ENCODE results near the gene ADAMTS12.

DNA sequence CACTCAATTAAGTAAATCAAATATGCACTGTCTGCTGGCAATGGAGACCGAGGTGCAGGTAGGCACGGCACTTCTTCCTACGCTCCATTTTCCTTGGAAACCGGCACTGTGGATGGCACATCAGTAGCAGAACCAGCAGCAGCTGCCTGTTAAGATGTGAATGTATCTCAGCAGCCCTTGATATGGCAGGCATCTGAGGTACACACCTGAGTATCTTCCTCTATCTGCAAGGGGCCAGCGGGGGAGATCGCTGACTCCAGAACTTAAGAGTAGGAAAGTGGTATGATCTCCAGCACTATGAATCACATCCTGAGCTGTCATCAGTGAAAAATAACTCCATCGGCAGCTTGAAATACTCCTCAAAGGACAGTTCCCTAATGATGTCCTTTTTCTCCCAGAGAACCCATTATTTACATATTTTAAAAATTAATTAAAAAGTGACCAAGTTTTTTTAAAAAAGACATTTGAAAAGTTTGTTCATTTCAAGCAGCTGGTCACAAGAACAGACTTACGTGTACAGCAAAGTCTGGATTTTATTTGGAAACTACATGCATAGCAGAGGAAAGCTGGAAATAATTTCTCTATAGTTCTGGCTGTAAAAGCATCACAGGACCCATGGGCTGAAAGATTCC lies 97.1 kb downstream of the ADAMTS12 start:
- TF ChIP-seq E2F3 (CRISPR knock-in tag; IDR thresholded peaks at IDR 0.05): no peak
- TF ChIP-seq CEBPB (tag; IDR thresholded peaks at IDR 0.05): no peak
- TF ChIP-seq MED1 (CRISPR knock-in tag; IDR thresholded peaks at IDR 0.05; ENCODE audit: borderline replicate concordance): no peak
- TF ChIP-seq, protein P1, sequence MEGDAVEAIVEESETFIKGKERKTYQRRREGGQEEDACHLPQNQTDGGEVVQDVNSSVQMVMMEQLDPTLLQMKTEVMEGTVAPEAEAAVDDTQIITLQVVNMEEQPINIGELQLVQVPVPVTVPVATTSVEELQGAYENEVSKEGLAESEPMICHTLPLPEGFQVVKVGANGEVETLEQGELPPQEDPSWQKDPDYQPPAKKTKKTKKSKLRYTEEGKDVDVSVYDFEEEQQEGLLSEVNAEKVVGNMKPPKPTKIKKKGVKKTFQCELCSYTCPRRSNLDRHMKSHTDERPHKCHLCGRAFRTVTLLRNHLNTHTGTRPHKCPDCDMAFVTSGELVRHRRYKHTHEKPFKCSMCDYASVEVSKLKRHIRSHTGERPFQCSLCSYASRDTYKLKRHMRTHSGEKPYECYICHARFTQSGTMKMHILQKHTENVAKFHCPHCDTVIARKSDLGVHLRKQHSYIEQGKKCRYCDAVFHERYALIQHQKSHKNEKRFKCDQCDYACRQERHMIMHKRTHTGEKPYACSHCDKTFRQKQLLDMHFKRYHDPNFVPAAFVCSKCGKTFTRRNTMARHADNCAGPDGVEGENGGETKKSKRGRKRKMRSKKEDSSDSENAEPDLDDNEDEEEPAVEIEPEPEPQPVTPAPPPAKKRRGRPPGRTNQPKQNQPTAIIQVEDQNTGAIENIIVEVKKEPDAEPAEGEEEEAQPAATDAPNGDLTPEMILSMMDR (IDR thresholded peaks at IDR 0.05 in 2 of 3, conservative IDR thresholded peaks at IDR 0.05 in 1 of 3; ENCODE audit: insufficient read depth in 2 of 3, low read depth in 1 of 3, low read length in 3 of 3): no peak
- no peak for TF ChIP-seq RAD21 (CRISPR knock-in tag; conservative IDR thresholded peaks at IDR 0.05 in 1 of 2, IDR thresholded peaks at IDR 0.05 in 1 of 2)
- TF ChIP-seq RBM15 (IDR thresholded peaks at IDR 0.05; ENCODE audit: insufficient read depth, low read length): no peak
- TF ChIP-seq, protein P2, sequence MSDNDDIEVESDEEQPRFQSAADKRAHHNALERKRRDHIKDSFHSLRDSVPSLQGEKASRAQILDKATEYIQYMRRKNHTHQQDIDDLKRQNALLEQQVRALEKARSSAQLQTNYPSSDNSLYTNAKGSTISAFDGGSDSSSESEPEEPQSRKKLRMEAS (CRISPR knock-in tag; IDR thresholded peaks at IDR 0.05): no peak
